Common myeloid progenitor, CD34-positive (primary cell): ENCODE data around the gene BFSP1.

Source experiments
- CTCF ChIA-PET: fragments of 350-600 bp; sonication (Branson Sonifier 250); formaldehyde crosslinking; loops from one replicate; lab custom pipeline; 2021; ENCODE audit warnings: antibody characterized with exemption; lab: Charles Lee
- POLR2A ChIA-PET: fragments of 350-600 bp; sonication (Branson Sonifier 250); formaldehyde crosslinking; loops from one replicate; lab custom pipeline; 2021; ENCODE audit warnings: antibody characterized with exemption; lab: Charles Lee
- DNase-seq, 3 donors: peaks; one replicate each; pipeline versions ENCODE4 v3.0.0 to v3.0.0-alpha.2; 2013
- H3K27ac ChIP-seq, 2 experiments: 1 replicate in 1 of 2; 2 replicates in 1 of 2; pipeline ENCODE4 v1.7.0; 2013; ENCODE audit warnings: inconsistent platforms in 2 of 2, low read length in 2 of 2, mild to moderate bottlenecking in 2 of 2, low read depth in 1 of 2, moderate library complexity in 1 of 2; ENCODE audit not compliant: severe bottlenecking in 2 of 2, insufficient read depth in 1 of 2, poor library complexity in 1 of 2
- H3K27me3 ChIP-seq, 5 experiments: replicated peaks in 2 of 5; 1 replicate in 3 of 5; 2 replicates in 2 of 5; pipeline versions ENCODE4 v1.6.1 to v1.7.0; 2013; ENCODE audit warnings: low read length in 4 of 5, mild to moderate bottlenecking in 2 of 5, moderate library complexity in 2 of 5, inconsistent platforms in 1 of 5; ENCODE audit not compliant: insufficient read depth in 5 of 5, control insufficient read depth in 4 of 5
- H3K36me3 ChIP-seq, 4 experiments: 1 replicate in 2 of 4; 2 replicates in 2 of 4; pipeline versions ENCODE4 v1.6.1 to v1.7.0; 2013; ENCODE audit warnings: low read length in 3 of 4, control low read depth in 1 of 4, mild to moderate bottlenecking in 1 of 4; ENCODE audit not compliant: control insufficient read depth in 4 of 4, insufficient read depth in 4 of 4
- H3K4me1 ChIP-seq, 4 experiments: 1 replicate in 3 of 4; 2 replicates in 1 of 4; pipeline versions ENCODE4 v1.6.1 to v1.7.1; 2013; ENCODE audit warnings: low read length in 3 of 4, mild to moderate bottlenecking in 3 of 4, control low read depth in 1 of 4, inconsistent platforms in 1 of 4, moderate library complexity in 1 of 4; ENCODE audit not compliant: control insufficient read depth in 4 of 4, insufficient read depth in 4 of 4; ENCODE audit errors: control extremely low read depth in 1 of 4
- H3K4me3 ChIP-seq, 7 experiments: 1 replicate in 4 of 7; 2 replicates in 3 of 7; pipeline versions ENCODE4 v1.5.1 to v1.7.0; 2013; ENCODE audit warnings: mild to moderate bottlenecking in 7 of 7, low read length in 6 of 7, moderate library complexity in 6 of 7, inconsistent platforms in 2 of 7, low read depth in 2 of 7, control low read depth in 1 of 7; ENCODE audit not compliant: insufficient read depth in 4 of 7, control insufficient read depth in 1 of 7; ENCODE audit errors: extremely low read depth in 1 of 7
- H3K9me3 ChIP-seq, 5 experiments: 1 replicate in 4 of 5; 2 replicates in 1 of 5; pipeline versions ENCODE4 v1.6.1 to v1.7.1; 2013; ENCODE audit warnings: low read length in 4 of 5, mild to moderate bottlenecking in 2 of 5, inconsistent platforms in 1 of 5, low read depth in 1 of 5, moderate library complexity in 1 of 5; ENCODE audit not compliant: control insufficient read depth in 4 of 5, insufficient read depth in 2 of 5; ENCODE audit errors: control extremely low read depth in 1 of 5
- WGBS: methylation state at CpG from one replicate; pipeline ENCODE4 v1.1.5; 2013; ENCODE audit not compliant: insufficient coverage; 5-methylcytosine and 5-hydroxymethylcytosine counted together

Gene BFSP1

GRCh38 chr20:17523326-17523725 is 7.9 kb downstream of the BFSP1 start:
- WGBS = 100% methylated on average over 5 of the region's 5 CpGs
- no peaks in the 10 kb centered on the region for H3K9me3 ChIP-seq
- no peak for DNase-seq
- POLR2A ChIA-PET = no interaction called here
- H3K4me3 ChIP-seq = no peak overlapping the region
- no peaks in the 10 kb centered on the region for H3K36me3 ChIP-seq
- no peak overlapping the region for H3K27ac ChIP-seq
- CTCF ChIA-PET = interaction anchor here (2.7 kb wide), 1 partner anchor 10 kb away, joined by 12 read pairs; no protein-coding TSS in a partner anchor
- peaks cover 0 to 2% (median 0%) of the 10 kb centered on the region in 5 experiments for H3K27me3 ChIP-seq
- H3K4me1 ChIP-seq = peaks cover 0 to 3% (median 0%) of the 10 kb centered on the region in 4 experiments

GRCh38 chr20:17522528-17522927 is 8.7 kb downstream of the BFSP1 start:
- 90% methylated on average over 2 of the region's 3 CpGs for WGBS
- peaks cover 0 to 2% (median 0%) of the 10 kb centered on the region in 5 experiments for H3K27me3 ChIP-seq
- POLR2A ChIA-PET = no interaction called here
- no peak overlapping the region for H3K4me3 ChIP-seq
- CTCF ChIA-PET = interaction anchor here (2.7 kb wide), 1 partner anchor 9 kb away, joined by 12 read pairs; no protein-coding TSS in a partner anchor
- no peak for DNase-seq
- no peak overlapping the region for H3K27ac ChIP-seq
- peaks cover 0 to 3% (median 0%) of the 10 kb centered on the region in 4 experiments for H3K4me1 ChIP-seq
- no peaks in the 10 kb centered on the region for H3K9me3 ChIP-seq
- H3K36me3 ChIP-seq = no peaks in the 10 kb centered on the region

DNA sequence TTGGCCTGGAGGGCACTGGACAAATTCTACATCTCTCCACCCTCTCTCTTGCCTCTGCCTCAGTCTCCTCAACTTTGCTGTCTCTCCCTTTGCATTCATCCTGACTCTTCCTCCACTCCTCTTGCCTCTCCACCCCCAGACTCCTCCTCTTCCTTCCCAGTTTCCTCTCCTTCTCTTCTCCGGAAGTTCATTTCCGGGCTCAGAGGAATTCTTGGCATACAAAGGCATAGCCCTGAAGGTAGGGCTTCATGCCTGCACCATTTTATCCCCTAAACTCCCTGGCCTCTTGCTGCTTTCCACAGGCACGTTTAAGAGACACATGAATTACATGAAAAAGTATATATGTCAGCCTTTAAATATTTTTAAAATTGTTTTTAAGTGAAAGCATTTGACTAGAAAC is 10.6 kb downstream of the BFSP1 start:
- Histone ChIP-seq H3K4me3 (no peak overlapping the region), H3K9me3 (no peaks in the 10 kb centered on the region), H3K27ac (no peak overlapping the region), H3K36me3 (no peaks in the 10 kb centered on the region), H3K27me3 (peaks cover 0 to 2% (median 0%) of the 10 kb centered on the region in 5 experiments), H3K4me1 (peaks cover 0 to 3% (median 0%) of the 10 kb centered on the region in 4 experiments)
- ChIA-PET POLR2A (no interaction called here), CTCF (interaction anchor here (1.2 to 1.8 kb wide), 2 partner anchors 16 to 96 kb away, joined by 3 to 4 read pairs; no protein-coding TSS in a partner anchor)
- WGBS = 17% methylated on average over 2 of the region's 3 CpGs
- DNase-seq = no peak

DNA sequence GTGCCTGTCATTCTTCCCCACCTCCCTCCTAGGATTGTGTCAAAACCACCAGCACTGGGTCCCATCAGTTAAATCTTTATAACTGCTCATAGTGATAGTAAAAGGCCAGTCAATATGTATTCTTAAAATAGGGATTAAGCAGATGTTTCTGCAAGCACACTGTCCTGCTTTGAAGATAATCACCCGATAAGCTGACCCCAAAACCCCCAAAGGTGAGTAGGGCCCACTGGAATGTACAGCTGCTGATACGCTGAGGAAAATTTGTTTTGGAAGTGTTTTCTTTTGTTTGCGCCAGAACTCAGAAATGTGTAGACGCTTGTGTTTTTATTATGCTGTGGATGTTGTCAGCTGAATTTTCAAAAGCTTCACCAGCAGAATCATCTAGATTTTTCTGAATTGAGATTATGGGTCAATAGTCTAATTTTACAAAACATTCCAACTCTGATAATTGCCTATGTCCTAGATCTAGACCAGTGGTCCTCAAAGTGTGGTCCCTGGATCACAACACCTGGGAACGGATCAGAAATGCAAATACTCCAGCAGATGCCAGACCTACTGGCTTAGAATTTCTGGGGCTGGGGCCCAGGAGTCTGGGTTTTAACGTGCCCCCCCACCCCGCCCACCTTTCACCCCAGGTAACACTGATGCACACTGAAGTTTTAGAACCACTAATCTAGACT is 11.4 kb downstream of the BFSP1 start:
- DNase-seq = no peak
- Histone ChIP-seq H3K36me3 (no peaks in the 10 kb centered on the region), H3K27ac (no peak overlapping the region), H3K4me1 (peaks cover 0 to 3% (median 0%) of the 10 kb centered on the region in 4 experiments), H3K27me3 (peaks cover 0 to 2% (median 0%) of the 10 kb centered on the region in 5 experiments), H3K4me3 (no peak overlapping the region), H3K9me3 (no peaks in the 10 kb centered on the region)
- ChIA-PET CTCF (interaction anchor here (1.8 kb wide), 1 partner anchor 97 kb away, joined by 3 read pairs; no protein-coding TSS in a partner anchor), POLR2A (no interaction called here)
- 100% methylated on average over 2 of the region's 7 CpGs for WGBS

- Histone ChIP-seq H3K27ac (no peak overlapping the region), H3K4me3 (no peak overlapping the region), H3K9me3 (no peaks in the 10 kb centered on the region), H3K4me1 (peaks cover 0 to 3% (median 0%) of the 10 kb centered on the region in 4 experiments), H3K27me3 (peaks cover 0 to 2% (median 0%) of the 10 kb centered on the region in 5 experiments), H3K36me3 (no peaks in the 10 kb centered on the region)
- DNase-seq = no peak
- POLR2A ChIA-PET = no interaction called here
- CTCF ChIA-PET = interaction anchor here (2.4 kb wide), 1 partner anchor 13 kb away, joined by 7 read pairs; no protein-coding TSS in a partner anchor
- WGBS = 96% methylated on average over 5 of the region's 14 CpGs
Observed at GRCh38 chr20:17518339-17519052, 12.7 kb downstream of the BFSP1 start.

- WGBS = no CpG with 5 or more reads among the region's 3 CpGs
- Histone ChIP-seq H3K27me3 (no peaks in the 10 kb centered on the region), H3K4me1 (no peaks in the 10 kb centered on the region), H3K36me3 (no peaks in the 10 kb centered on the region), H3K9me3 (no peaks in the 10 kb centered on the region), H3K4me3 (no peak overlapping the region), H3K27ac (no peak overlapping the region)
- no peak for DNase-seq
- ChIA-PET CTCF (interaction anchor here (1.0 to 2.0 kb wide), 2 partner anchors 10 to 16 kb away, joined by 3 to 17 read pairs; partner anchors contain the start of gene BFSP1), POLR2A (no interaction called here)
Observed at GRCh38 chr20:17515053-17515452, 16.1 kb downstream of the BFSP1 start.
